Upper lobe of left lung (tissue), 6 donors: ENCODE data around the gene GPR153. TPM values are rescaled to one million over a fixed set of nuclear protein-coding genes. Genes with fewer than 3 reads are reported as not detected.

Experiments
- ATAC-seq, 2 donors: fragments of 200-7000 bp; cut with Tn5 transposase; one replicate each; pipeline ENCODE4 v1.9.1; 2022; ENCODE audit warnings: mild to moderate bottlenecking in 2 of 2, moderate library complexity in 2 of 2; ENCODE audit not compliant: low FRiP score in 2 of 2
- DNase-seq, 2 donors: peaks; one replicate each; pipeline ENCODE4 v3.0.0-alpha.2; 2019 to 2020
- H3K27ac ChIP-seq, 4 donors: fragments of 200-600 bp; sonication (generic); one replicate each; pipeline ENCODE4 v1.5.1; 2016 to 2019
- H3K27me3 ChIP-seq, 4 donors: fragments of 200-600 bp; sonication (generic); one replicate each; pipeline ENCODE4 v1.5.1; 2017 to 2019
- H3K36me3 ChIP-seq, 4 donors: fragments of 200-600 bp; sonication (generic); one replicate each; pipeline ENCODE4 v1.5.1; 2016 to 2019
- H3K4me1 ChIP-seq, 4 donors: fragments of 200-600 bp; sonication (generic); one replicate each; pipeline ENCODE4 v1.5.1; 2018 to 2019
- H3K4me3 ChIP-seq, 4 donors: fragments of 200-600 bp; sonication (generic); one replicate each; pipeline ENCODE4 v1.5.1; 2017 to 2019; ENCODE audit warnings: mild to moderate bottlenecking in 2 of 4, moderate library complexity in 1 of 4
- H3K9me3 ChIP-seq, 4 donors: fragments of 200-600 bp; sonication (generic); one replicate each; pipeline ENCODE4 v1.5.1; 2018 to 2019
- CTCF ChIP-seq, 6 experiments: fragments of 450-650 bp in 4 of 6; fragments of 200-600 bp in 2 of 6; sonication (generic) in 2 of 6; IDR thresholded peaks; one replicate each; pipeline ENCODE4 v1.5.1; 2016 to 2019; ENCODE audit warnings: antibody characterized with exemption in 6 of 6
- EP300 ChIP-seq, 4 donors: sonication (generic); formaldehyde crosslinking; IDR thresholded peaks; one replicate each; pipeline ENCODE4 v1.5.1; 2017; ENCODE audit warnings: antibody characterized with exemption in 4 of 4, control low read depth in 2 of 4
- POLR2A ChIP-seq, 4 donors: fragments of 450-650 bp; IDR thresholded peaks; one replicate each; pipeline ENCODE4 v1.5.1; 2016 to 2017; ENCODE audit warnings: antibody characterized with exemption in 4 of 4, mild to moderate bottlenecking in 2 of 4
- POLR2AphosphoS5 ChIP-seq, 2 donors: sonication (generic); formaldehyde crosslinking; IDR thresholded peaks; one replicate each; pipeline ENCODE4 v1.5.1; 2017; ENCODE audit warnings: antibody characterized with exemption in 2 of 2
- WGBS, 2 donors: methylation state at CpG; one replicate each; pipeline ENCODE4 v1.1.5; 2017 to 2018; 5-methylcytosine and 5-hydroxymethylcytosine counted together
- total RNA-seq, 6 donors: library from RNA; depleted of rRNA in 4 of 6; stranded (reverse); fragments of >200 nt in 4 of 6; gene quantifications; one replicate each; pipeline versions ENCODE4 v1.1.0 to v1.2.1, GENCODE V29; 2016 to 2021
- donor health status: DM: no; HTN: no; CAD: no; lungs with moderate emphysema.
- donor health status: DM: no; HTN: yes; CAD: no; lungs with severe emphysema.

Gene GPR153
- total RNA-seq, 6 donors from 2014 or later, result 2.4 to 25.7 (median 12.5) TPM

GRCh38 chr1:6300342-6301048 is 39.6 kb upstream of the GPR153 start:
- H3K4me3 ChIP-seq, result no peak overlapping the region
- no peaks in the 10 kb centered on the region for H3K4me1 ChIP-seq
- no peaks in the 10 kb centered on the region for H3K27me3 ChIP-seq
- DNase-seq (no peak), ATAC-seq (no peak)
- no peaks in the 10 kb centered on the region for H3K36me3 ChIP-seq
- no peaks in the 10 kb centered on the region for H3K9me3 ChIP-seq
- 89 to 91% methylated on average over 28 to 32 of the region's 32 CpGs for WGBS, 2 donors
- no peak for TF ChIP-seq CTCF (IDR thresholded peaks at IDR 0.05)
- no peak for TF ChIP-seq POLR2A (IDR thresholded peaks at IDR 0.05)
- no peak for TF ChIP-seq POLR2AphosphoS5 (IDR thresholded peaks at IDR 0.05)
- TF ChIP-seq EP300 (IDR thresholded peaks at IDR 0.05), result no peak
- H3K27ac ChIP-seq, result no peak overlapping the region

- no peaks in the 10 kb centered on the region for H3K27me3 ChIP-seq
- H3K4me3 ChIP-seq, result no peak overlapping the region
- H3K4me1 ChIP-seq, result no peaks in the 10 kb centered on the region
- H3K27ac ChIP-seq, result no peak overlapping the region
- no peaks in the 10 kb centered on the region for H3K9me3 ChIP-seq
- DNase-seq, result no peak
- TF ChIP-seq POLR2A (IDR thresholded peaks at IDR 0.05) (no peak), EP300 (IDR thresholded peaks at IDR 0.05) (no peak), CTCF (IDR thresholded peaks at IDR 0.05) (no peak), POLR2AphosphoS5 (IDR thresholded peaks at IDR 0.05) (no peak)
- 89% methylated on average over 15 of the region's 15 CpGs for WGBS, 2 donors
- ATAC-seq, result no peak
- no peaks in the 10 kb centered on the region for H3K36me3 ChIP-seq
Measured at GRCh38 chr1:6299557-6300165, 38.8 kb upstream of the GPR153 start.

GRCh38 chr1:6298940-6299465 is 38.1 kb upstream of the GPR153 start:
- Histone ChIP-seq H3K36me3 (peaks cover 0 to 6% (median 1%) of the 10 kb centered on the region in 4 donors), H3K27me3 (no peaks in the 10 kb centered on the region), H3K27ac (no peak overlapping the region), H3K9me3 (no peaks in the 10 kb centered on the region), H3K4me3 (no peak overlapping the region), H3K4me1 (no peaks in the 10 kb centered on the region)
- WGBS, 2 donors, result 84 to 98% methylated on average over 4 to 8 of the region's 8 CpGs
- TF ChIP-seq POLR2A (IDR thresholded peaks at IDR 0.05) (no peak), EP300 (IDR thresholded peaks at IDR 0.05) (no peak), CTCF (IDR thresholded peaks at IDR 0.05) (no peak), POLR2AphosphoS5 (IDR thresholded peaks at IDR 0.05) (no peak)
- no peak for ATAC-seq
- no peak for DNase-seq

- Histone ChIP-seq H3K4me3 (no peak overlapping the region), H3K36me3 (peaks cover 0 to 10% (median 3%) of the 10 kb centered on the region in 4 donors), H3K27ac (no peak overlapping the region), H3K9me3 (no peaks in the 10 kb centered on the region), H3K4me1 (no peaks in the 10 kb centered on the region), H3K27me3 (no peaks in the 10 kb centered on the region)
- ATAC-seq (no peak), DNase-seq (no peak)
- TF ChIP-seq EP300 (IDR thresholded peaks at IDR 0.05), result no peak
- no peak for TF ChIP-seq POLR2AphosphoS5 (IDR thresholded peaks at IDR 0.05)
- no peak for TF ChIP-seq POLR2A (IDR thresholded peaks at IDR 0.05)
- TF ChIP-seq CTCF (IDR thresholded peaks at IDR 0.05), result no peak
- 91 to 97% methylated on average over 8 of the region's 8 CpGs for WGBS, 2 donors
Measured at GRCh38 chr1:6298530-6298929, 37.6 kb upstream of the GPR153 start.
